Fibroblast of lung (primary cell): ENCODE measurements around the gene NOPCHAP1.

ENCODE experiments used
- CTCF ChIP-seq, 2 donors: IDR thresholded peaks in 1 of 2; conservative IDR thresholded peaks in 1 of 2; 1 replicate in 1 of 2; 2 replicates in 1 of 2; pipeline ENCODE4 v1.5.1; 2011 to 2012; ENCODE audit warnings: low read length in 2 of 2, control low read depth in 1 of 2, inconsistent platforms in 1 of 2, low read depth in 1 of 2, mild to moderate bottlenecking in 1 of 2
- EZH2 ChIP-seq: IDR thresholded peaks from 2 replicates; pipeline ENCODE4 v1.5.1; 2012; ENCODE audit warnings: low read length, control low read depth, mild to moderate bottlenecking; ENCODE audit errors: missing control alignments

GRCh38 chr12:104999347-104999685 lies 13.2 kb downstream of the NOPCHAP1 start:
- TF ChIP-seq CTCF (conservative IDR thresholded peaks at IDR 0.05 in 1 of 2, IDR thresholded peaks at IDR 0.05 in 1 of 2; ENCODE audit: low read depth in 1 of 2, low read length in 2 of 2) = no peak
- no peak for TF ChIP-seq EZH2
